Activated naive CD8-positive, alpha-beta T cell treated with anti-CD3 and anti-CD28 coated beads, Interleukin-2, amount 50 U/mL, for 24 hours (primary cell): Measurements from ENCODE around the gene HOXD8.
A peak's percentile ranks its signal among the peaks of the same experiment; 100 is the strongest.

Experiments
- ATAC-seq: fragments of 150-1000 bp; cut with Tn5 transposase; one replicate; pipeline ENCODE4 v1.10.0; 2021
- DNase-seq: peaks from one replicate; pipeline ENCODE4 v3.0.0; 2021
- H3K27ac Mint-ChIP-seq: one replicate; pipeline ENCODE4 v1.8.0; 2021; ENCODE audit warnings: mild to moderate bottlenecking, mixed read lengths
- H3K27me3 Mint-ChIP-seq: one replicate; pipeline ENCODE4 v1.8.0; 2021; ENCODE audit warnings: mixed read lengths
- H3K36me3 Mint-ChIP-seq: one replicate; pipeline ENCODE4 v1.8.0; 2021; ENCODE audit warnings: low read depth, mixed read lengths
- H3K4me1 Mint-ChIP-seq: one replicate; pipeline ENCODE4 v1.8.0; 2021; ENCODE audit warnings: mixed read lengths
- H3K4me3 Mint-ChIP-seq: one replicate; pipeline ENCODE4 v1.8.0; 2021; ENCODE audit warnings: mild to moderate bottlenecking, moderate library complexity, mixed read lengths
- H3K9me3 Mint-ChIP-seq: one replicate; pipeline ENCODE4 v1.8.0; 2021; ENCODE audit warnings: mixed read lengths

The HOXD8 gene

GRCh38 chr2:176128982-176129796, at the start of gene HOXD8:
TSS of gene HOXD8 (plus strand) at chr2:176129705. CDS start at chr2:176130367, 662 bp downstream.
- H3K4me1 Mint-ChIP-seq = peaks cover 35% of the 10 kb centered on the region
- H3K27ac Mint-ChIP-seq = peak within 1 kb of the TSS; percentile 32
- H3K9me3 Mint-ChIP-seq = no peaks in the 10 kb centered on the region
- no peaks in the 10 kb centered on the region for H3K36me3 Mint-ChIP-seq
- peak within 1 kb of the TSS; percentile 48 for H3K4me3 Mint-ChIP-seq
- DNase-seq = no peak
- ATAC-seq = no peak
- peaks cover 81% of the 10 kb centered on the region for H3K27me3 Mint-ChIP-seq

- DNase-seq (peak; percentile 52), ATAC-seq (no peak)
- H3K27ac Mint-ChIP-seq = peak overlapping the region; percentile 71
- peaks cover 41% of the 10 kb centered on the region for H3K9me3 Mint-ChIP-seq
- peaks cover 84% of the 10 kb centered on the region for H3K27me3 Mint-ChIP-seq
- peak overlapping the region; percentile 49 for H3K4me3 Mint-ChIP-seq
- H3K4me1 Mint-ChIP-seq = peaks cover 29% of the 10 kb centered on the region
- peaks cover 31% of the 10 kb centered on the region for H3K36me3 Mint-ChIP-seq
Measured at GRCh38 chr2:176079831-176080539, 49.5 kb upstream of the HOXD8 start.

- Mint-ChIP-seq H3K36me3 (peaks cover 31% of the 10 kb centered on the region), H3K27ac (peak overlapping the region; percentile 67), H3K4me1 (peaks cover 29% of the 10 kb centered on the region), H3K27me3 (peaks cover 84% of the 10 kb centered on the region), H3K4me3 (peak overlapping the region; percentile 42), H3K9me3 (peaks cover 39% of the 10 kb centered on the region)
- DNase-seq (no peak), ATAC-seq (no peak)
Measured at GRCh38 chr2:176080540-176081375, 48.7 kb upstream of the HOXD8 start.

- H3K36me3 Mint-ChIP-seq = peaks cover 32% of the 10 kb centered on the region
- peaks cover 30% of the 10 kb centered on the region for H3K4me1 Mint-ChIP-seq
- H3K4me3 Mint-ChIP-seq = peak overlapping the region; percentile 42
- no peak for DNase-seq
- peaks cover 83% of the 10 kb centered on the region for H3K27me3 Mint-ChIP-seq
- peaks cover 32% of the 10 kb centered on the region for H3K9me3 Mint-ChIP-seq
- ATAC-seq = no peak
- peak overlapping the region; percentile 67 for H3K27ac Mint-ChIP-seq
Measured at GRCh38 chr2:176081376-176081836, 48.1 kb upstream of the HOXD8 start.

- Mint-ChIP-seq H3K27ac (peak overlapping the region; percentile 67), H3K27me3 (peaks cover 85% of the 10 kb centered on the region), H3K36me3 (peaks cover 34% of the 10 kb centered on the region), H3K4me3 (no peak overlapping the region), H3K9me3 (peaks cover 30% of the 10 kb centered on the region), H3K4me1 (peaks cover 31% of the 10 kb centered on the region)
- ATAC-seq (no peak), DNase-seq (no peak)
Measured at GRCh38 chr2:176081837-176082524, 47.5 kb upstream of the HOXD8 start.

GRCh38 chr2:176082525-176082823, 47.0 kb upstream of the HOXD8 start:
- no peak for ATAC-seq
- peaks cover 30% of the 10 kb centered on the region for H3K9me3 Mint-ChIP-seq
- H3K27ac Mint-ChIP-seq = no peak overlapping the region
- H3K36me3 Mint-ChIP-seq = peaks cover 35% of the 10 kb centered on the region
- peaks cover 85% of the 10 kb centered on the region for H3K27me3 Mint-ChIP-seq
- H3K4me3 Mint-ChIP-seq = no peak overlapping the region
- DNase-seq = no peak
- peaks cover 32% of the 10 kb centered on the region for H3K4me1 Mint-ChIP-seq

GRCh38 chr2:176082824-176083751, 46.4 kb upstream of the HOXD8 start:
- H3K27me3 Mint-ChIP-seq = peaks cover 87% of the 10 kb centered on the region
- peak overlapping the region; percentile 52 for H3K27ac Mint-ChIP-seq
- H3K4me3 Mint-ChIP-seq = no peak overlapping the region

GRCh38 chr2:176083796-176084261, 45.7 kb upstream of the HOXD8 start, which contains the start of gene EVX2:
TSS of gene EVX2 (minus strand) at chr2:176083962. CDS start at chr2:176083776, 186 bp downstream.
- H3K27ac Mint-ChIP-seq = peak within 1 kb of the TSS; percentile 52
- peaks cover 31% of the 10 kb centered on the region for H3K4me1 Mint-ChIP-seq
- H3K36me3 Mint-ChIP-seq = peaks cover 33% of the 10 kb centered on the region
- DNase-seq (no peak), ATAC-seq (no peak)
- H3K9me3 Mint-ChIP-seq = peaks cover 23% of the 10 kb centered on the region
- peaks cover 87% of the 10 kb centered on the region for H3K27me3 Mint-ChIP-seq
- peak within 1 kb of the TSS; percentile 26 for H3K4me3 Mint-ChIP-seq

More at GRCh38 chr2:176082824-176083751, 46.4 kb upstream of the HOXD8 start:
- no peak for ATAC-seq
- peaks cover 30% of the 10 kb centered on the region for H3K9me3 Mint-ChIP-seq
- peaks cover 32% of the 10 kb centered on the region for H3K4me1 Mint-ChIP-seq
- H3K36me3 Mint-ChIP-seq = peaks cover 35% of the 10 kb centered on the region
- DNase-seq = no peak

- Mint-ChIP-seq H3K36me3 (peaks cover 27% of the 10 kb centered on the region), H3K4me1 (peaks cover 24% of the 10 kb centered on the region), H3K4me3 (no peak overlapping the region), H3K9me3 (peaks cover 18% of the 10 kb centered on the region), H3K27me3 (peaks cover 86% of the 10 kb centered on the region), H3K27ac (peak overlapping the region; percentile 22)
- ATAC-seq = no peak
- no peak for DNase-seq
Measured at GRCh38 chr2:176084611-176085119, 44.8 kb upstream of the HOXD8 start.

GRCh38 chr2:176085120-176085788, 44.3 kb upstream of the HOXD8 start:
- Mint-ChIP-seq H3K4me3 (no peak overlapping the region), H3K9me3 (peaks cover 18% of the 10 kb centered on the region), H3K27me3 (peaks cover 91% of the 10 kb centered on the region), H3K4me1 (peaks cover 24% of the 10 kb centered on the region), H3K27ac (peak overlapping the region; percentile 22), H3K36me3 (peaks cover 27% of the 10 kb centered on the region)
- DNase-seq (no peak), ATAC-seq (no peak)

- Mint-ChIP-seq H3K27ac (no peak overlapping the region), H3K36me3 (peaks cover 25% of the 10 kb centered on the region), H3K4me3 (no peak overlapping the region), H3K27me3 (peaks cover 97% of the 10 kb centered on the region), H3K9me3 (peaks cover 17% of the 10 kb centered on the region), H3K4me1 (peaks cover 20% of the 10 kb centered on the region)
- ATAC-seq (no peak), DNase-seq (no peak)
Measured at GRCh38 chr2:176085861-176086771, 43.4 kb upstream of the HOXD8 start.
